Endothelial cell (in vitro differentiated cells): Measurements from ENCODE around the gene FOXP4. TPM values are rescaled to one million over a fixed set of nuclear protein-coding genes. Genes with fewer than 3 reads are reported as not detected.

ENCODE experiments used
- DNase-seq: peaks from one replicate; pipeline ENCODE4 v3.0.0; 2021; ENCODE audit warnings: low spot score
- H3K27ac Mint-ChIP-seq: one replicate; pipeline ENCODE4 v1.8.0; 2021; ENCODE audit warnings: mixed read lengths, inconsistent platforms; ENCODE audit not compliant: unreplicated experiment
- H3K27me3 Mint-ChIP-seq: one replicate; pipeline ENCODE4 v1.8.0; 2021; ENCODE audit warnings: mild to moderate bottlenecking, moderate library complexity, mixed read lengths, inconsistent platforms; ENCODE audit not compliant: unreplicated experiment
- H3K36me3 Mint-ChIP-seq: one replicate; pipeline ENCODE4 v1.8.0; 2021; ENCODE audit warnings: mild to moderate bottlenecking, low read depth, mixed read lengths, inconsistent platforms; ENCODE audit not compliant: unreplicated experiment
- H3K4me1 Mint-ChIP-seq: one replicate; pipeline ENCODE4 v1.8.0; 2021; ENCODE audit warnings: mild to moderate bottlenecking, mixed read lengths, inconsistent platforms; ENCODE audit not compliant: unreplicated experiment
- H3K4me3 Mint-ChIP-seq: one replicate; pipeline ENCODE4 v1.8.0; 2021; ENCODE audit warnings: mild to moderate bottlenecking, mixed read lengths, inconsistent platforms; ENCODE audit not compliant: unreplicated experiment
- H3K9me3 Mint-ChIP-seq: one replicate; pipeline ENCODE4 v1.8.0; 2021; ENCODE audit warnings: mixed read lengths, inconsistent platforms; ENCODE audit not compliant: unreplicated experiment
- total RNA-seq: library from RNA; stranded (reverse); fragmentation: NEBNext Ultra II Directional; extraction: Animal tissue kit (Norgen Biotek cat#: 25700); gene quantifications from one replicate; pipeline ENCODE4 v1.2.1, GENCODE V29; 2021; ENCODE audit not compliant: unreplicated experiment
- TF ChIP-seq, protein P1 (sequence below): fragments of 200-600 bp; sonication (generic); IDR thresholded peaks from one replicate; pipeline ENCODE4 v1.5.0; 2021; ENCODE audit warnings: antibody characterized with exemption; ENCODE audit not compliant: unreplicated experiment

FOXP4 gene
- total RNA-seq, 1 donor from 2014 or later = 32.5 TPM

GRCh38 chr6:41605649-41606048, 59.5 kb downstream of the FOXP4 start:
- peaks cover 30% of the 10 kb centered on the region for H3K4me1 Mint-ChIP-seq
- TF ChIP-seq, protein P1, sequence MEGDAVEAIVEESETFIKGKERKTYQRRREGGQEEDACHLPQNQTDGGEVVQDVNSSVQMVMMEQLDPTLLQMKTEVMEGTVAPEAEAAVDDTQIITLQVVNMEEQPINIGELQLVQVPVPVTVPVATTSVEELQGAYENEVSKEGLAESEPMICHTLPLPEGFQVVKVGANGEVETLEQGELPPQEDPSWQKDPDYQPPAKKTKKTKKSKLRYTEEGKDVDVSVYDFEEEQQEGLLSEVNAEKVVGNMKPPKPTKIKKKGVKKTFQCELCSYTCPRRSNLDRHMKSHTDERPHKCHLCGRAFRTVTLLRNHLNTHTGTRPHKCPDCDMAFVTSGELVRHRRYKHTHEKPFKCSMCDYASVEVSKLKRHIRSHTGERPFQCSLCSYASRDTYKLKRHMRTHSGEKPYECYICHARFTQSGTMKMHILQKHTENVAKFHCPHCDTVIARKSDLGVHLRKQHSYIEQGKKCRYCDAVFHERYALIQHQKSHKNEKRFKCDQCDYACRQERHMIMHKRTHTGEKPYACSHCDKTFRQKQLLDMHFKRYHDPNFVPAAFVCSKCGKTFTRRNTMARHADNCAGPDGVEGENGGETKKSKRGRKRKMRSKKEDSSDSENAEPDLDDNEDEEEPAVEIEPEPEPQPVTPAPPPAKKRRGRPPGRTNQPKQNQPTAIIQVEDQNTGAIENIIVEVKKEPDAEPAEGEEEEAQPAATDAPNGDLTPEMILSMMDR = no peak
- H3K27ac Mint-ChIP-seq = peak overlapping the region; percentile 74
- H3K4me3 Mint-ChIP-seq = no peak overlapping the region
- H3K27me3 Mint-ChIP-seq = peaks cover 5% of the 10 kb centered on the region
- no peaks in the 10 kb centered on the region for H3K9me3 Mint-ChIP-seq
- H3K36me3 Mint-ChIP-seq = peaks cover 2% of the 10 kb centered on the region
- no peak for DNase-seq

- H3K4me1 Mint-ChIP-seq = peaks cover 30% of the 10 kb centered on the region
- H3K27me3 Mint-ChIP-seq = peaks cover 5% of the 10 kb centered on the region
- H3K27ac Mint-ChIP-seq = no peak overlapping the region
- TF ChIP-seq, protein P1 = no peak
- no peak for DNase-seq
- H3K36me3 Mint-ChIP-seq = peaks cover 3% of the 10 kb centered on the region
- H3K4me3 Mint-ChIP-seq = no peak overlapping the region
- H3K9me3 Mint-ChIP-seq = no peaks in the 10 kb centered on the region
These were observed 60.9 kb downstream of the FOXP4 start for GRCh38 chr6:41607036-41607435.

DNA sequence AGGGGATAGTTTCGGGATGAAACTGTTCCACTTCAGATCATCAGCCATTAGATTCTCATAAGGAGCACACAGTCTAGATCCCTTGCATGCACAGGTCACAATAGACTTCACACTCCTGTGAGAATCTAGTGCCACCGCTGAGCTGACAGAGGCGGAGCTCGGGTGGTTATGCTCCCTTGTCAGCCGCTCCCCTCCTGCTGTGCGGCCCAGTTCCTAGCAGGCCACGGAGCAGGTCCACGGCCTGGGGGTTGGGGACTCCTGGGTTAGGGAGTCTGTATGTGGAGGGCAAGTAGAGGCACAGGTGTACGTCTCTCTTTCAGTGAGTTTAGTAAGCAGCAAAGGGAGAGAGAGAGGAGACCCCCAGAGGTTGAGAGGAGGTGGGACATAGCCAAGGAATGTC, 61.6 kb downstream of the FOXP4 start:
- no peak overlapping the region for H3K4me3 Mint-ChIP-seq
- TF ChIP-seq, protein P1 = no peak
- DNase-seq = no peak
- H3K36me3 Mint-ChIP-seq = peaks cover 6% of the 10 kb centered on the region
- peaks cover 4% of the 10 kb centered on the region for H3K9me3 Mint-ChIP-seq
- H3K4me1 Mint-ChIP-seq = peaks cover 23% of the 10 kb centered on the region
- H3K27ac Mint-ChIP-seq = no peak overlapping the region
- peaks cover 5% of the 10 kb centered on the region for H3K27me3 Mint-ChIP-seq

GRCh38 chr6:41608443-41609151, 62.4 kb downstream of the FOXP4 start:
- TF ChIP-seq, protein P1 = no peak
- peak overlapping the region; percentile 22 for H3K27ac Mint-ChIP-seq
- peaks cover 6% of the 10 kb centered on the region for H3K27me3 Mint-ChIP-seq
- H3K36me3 Mint-ChIP-seq = peaks cover 6% of the 10 kb centered on the region
- no peak overlapping the region for H3K4me3 Mint-ChIP-seq
- no peak for DNase-seq
- H3K4me1 Mint-ChIP-seq = peaks cover 17% of the 10 kb centered on the region
- H3K9me3 Mint-ChIP-seq = peaks cover 4% of the 10 kb centered on the region

DNA sequence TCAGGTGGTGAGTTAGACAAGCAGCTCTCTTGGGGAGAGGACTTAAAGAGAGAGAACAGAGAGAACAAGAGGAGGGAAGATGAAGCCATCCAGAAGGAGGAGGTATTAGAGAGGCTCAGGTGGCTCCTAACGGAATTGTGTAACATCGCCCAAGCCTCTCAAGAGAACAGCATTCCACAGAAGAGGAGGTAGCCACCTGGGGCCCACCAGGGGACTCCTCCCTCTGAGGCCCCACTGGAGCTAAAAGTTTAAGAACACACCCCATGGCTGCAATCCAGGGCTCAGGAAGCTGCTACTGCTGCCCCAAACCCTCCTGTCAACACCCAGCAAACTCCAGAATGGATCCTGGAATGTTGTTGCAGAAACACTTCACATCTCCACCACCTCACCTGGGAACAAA, 68.5 kb downstream of the FOXP4 start:
- H3K27ac Mint-ChIP-seq = no peak overlapping the region
- peaks cover 1% of the 10 kb centered on the region for H3K27me3 Mint-ChIP-seq
- H3K4me3 Mint-ChIP-seq = no peak overlapping the region
- TF ChIP-seq, protein P1 = no peak
- DNase-seq = no peak
- peaks cover 6% of the 10 kb centered on the region for H3K36me3 Mint-ChIP-seq
- peaks cover 8% of the 10 kb centered on the region for H3K4me1 Mint-ChIP-seq
- peaks cover 8% of the 10 kb centered on the region for H3K9me3 Mint-ChIP-seq
